Activated CD4-positive, CD25-positive, alpha-beta regulatory T cell treated with anti-CD3 and anti-CD28 coated beads, Interleukin-2, amount 50 U/mL, for 16 hours (primary cell): ENCODE results near the gene EDA.

Source experiments
- DNase-seq: peaks from one replicate; pipeline ENCODE4 v3.0.0-alpha.2; 2020; ENCODE audit warnings: low read depth, low spot score

The EDA gene

GRCh38 chrX:70062961-70063550 is 447.1 kb downstream of the EDA start:
- no peak for DNase-seq

- no peak for DNase-seq
Observed at GRCh38 chrX:70066646-70067045, 450.7 kb downstream of the EDA start.

GRCh38 chrX:70079297-70079696 is 463.4 kb downstream of the EDA start:
- DNase-seq: no peak

DNA sequence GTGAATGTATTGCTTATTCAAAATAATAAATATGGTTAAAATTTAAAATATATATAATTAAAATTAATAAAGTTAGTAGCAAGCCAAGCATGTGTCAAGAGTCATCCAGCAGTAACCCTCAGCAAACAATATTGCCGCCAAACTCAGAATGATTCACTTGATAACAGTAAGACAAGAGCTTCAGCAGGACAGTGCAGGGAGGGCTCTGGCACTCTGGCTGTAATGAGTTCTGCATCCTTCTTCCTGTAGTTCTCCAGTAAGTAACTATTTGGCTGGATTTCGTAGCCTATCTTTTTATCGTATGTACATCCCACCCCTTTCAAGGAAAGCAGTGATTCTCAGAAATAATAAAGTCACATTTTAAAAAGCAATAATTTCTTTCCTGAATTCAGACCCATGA is 464.0 kb downstream of the EDA start:
- no peak for DNase-seq

DNA sequence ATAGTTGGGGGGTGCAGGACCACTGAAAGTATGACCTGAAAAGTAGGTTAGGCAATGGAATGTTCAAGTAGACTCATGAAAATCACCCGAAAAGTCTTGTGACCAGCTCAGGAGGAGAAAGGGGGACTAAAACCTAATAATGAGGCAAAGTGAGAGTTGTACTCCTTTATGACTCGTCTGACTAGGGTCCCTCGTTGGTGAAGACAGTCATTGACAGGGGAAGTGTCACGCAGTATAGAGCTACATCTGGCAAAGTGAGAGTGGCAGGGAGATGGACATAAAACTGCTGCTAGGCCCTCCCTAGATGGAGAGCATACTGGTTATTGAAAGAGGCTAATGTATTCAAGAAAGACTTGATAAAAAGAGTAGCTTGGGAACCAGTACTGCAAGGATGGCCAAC is 466.8 kb downstream of the EDA start:
- DNase-seq: no peak

DNA sequence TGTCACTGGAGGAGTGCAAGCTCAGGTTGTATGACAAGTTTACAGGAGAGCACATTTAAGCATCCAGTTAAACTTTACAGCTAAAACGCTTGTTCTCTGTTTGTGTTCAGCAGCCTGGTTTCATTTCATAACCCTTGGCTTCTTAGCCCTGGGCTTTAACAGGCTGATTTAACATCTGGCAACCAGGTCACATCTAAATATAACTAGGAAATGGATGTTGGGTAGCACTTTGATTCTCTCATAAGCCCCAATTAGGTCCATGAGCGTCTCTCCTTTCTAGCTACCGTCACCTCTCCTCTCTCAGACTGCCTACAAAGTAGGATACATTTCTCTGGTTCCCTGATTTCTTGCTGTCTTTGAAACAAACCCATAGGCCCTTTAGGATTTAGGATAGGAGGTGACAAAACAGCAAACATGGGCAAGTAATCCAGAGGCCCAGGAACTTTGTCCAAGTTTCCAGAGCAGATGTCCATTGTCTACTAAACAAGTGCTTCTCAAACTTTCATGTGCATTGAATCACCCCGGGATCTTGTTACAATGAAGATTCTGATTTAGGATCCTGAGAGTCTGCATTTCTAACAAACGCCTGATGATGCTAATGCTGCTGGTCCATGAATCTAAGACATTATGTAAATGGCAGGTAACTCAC is 468.8 kb downstream of the EDA start:
- no peak for DNase-seq

DNA sequence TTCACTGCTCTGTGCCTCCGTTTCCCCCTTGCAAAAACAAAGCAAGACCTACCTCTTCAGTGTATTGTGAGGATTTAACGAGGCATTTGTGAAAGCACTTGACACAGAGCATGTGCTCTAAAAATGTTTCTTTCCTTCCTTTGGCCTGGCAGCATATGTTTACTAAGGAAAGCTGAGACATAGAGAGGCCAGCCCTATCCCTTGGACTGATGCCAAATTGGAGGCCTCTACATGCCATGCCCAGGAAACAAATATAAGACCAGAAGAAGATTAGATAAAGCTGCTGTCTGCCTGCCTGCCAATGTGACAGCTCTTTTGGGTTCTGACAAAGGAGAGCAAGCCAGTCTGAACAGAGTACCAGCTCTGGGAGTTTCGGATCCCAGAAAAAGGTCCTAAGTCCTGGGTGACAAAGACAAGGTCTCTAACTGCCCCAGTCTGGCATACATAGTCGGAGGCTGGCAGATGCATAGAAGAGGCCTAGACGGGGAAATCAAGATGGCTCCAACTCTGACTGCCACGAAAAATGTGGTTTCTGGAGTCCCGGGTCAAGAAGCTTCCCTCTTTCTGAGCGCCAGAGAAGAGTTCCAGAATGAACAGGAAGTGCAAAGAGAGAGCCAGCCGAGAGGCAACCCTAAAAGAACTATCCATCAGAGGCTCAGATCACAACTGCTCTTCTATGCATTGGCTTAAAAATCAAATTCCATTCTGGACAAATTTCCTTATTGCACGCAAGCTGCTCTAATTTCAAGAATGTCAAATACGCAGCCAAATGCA is 472.1 kb downstream of the EDA start:
- DNase-seq: no peak

DNA sequence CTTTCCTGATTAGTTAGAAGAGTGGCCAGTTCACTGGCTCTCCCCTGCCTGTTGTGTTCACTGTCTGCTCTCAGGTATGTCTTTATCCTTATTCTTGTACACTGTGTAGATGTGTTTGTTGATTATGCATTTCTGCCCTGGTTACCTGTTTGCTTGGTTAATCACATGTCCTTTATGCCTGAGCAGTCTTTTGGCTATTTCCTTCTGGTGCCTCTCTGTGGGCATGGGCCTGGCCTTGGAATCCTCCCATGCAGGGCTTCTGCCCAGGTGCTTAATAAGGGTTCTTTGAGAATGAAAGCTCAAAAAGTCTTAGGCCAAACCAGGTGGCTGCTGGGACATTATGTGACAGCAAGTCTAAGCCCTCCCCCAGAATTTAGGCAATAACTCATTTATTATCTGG is 472.8 kb downstream of the EDA start:
- DNase-seq: no peak
